A549 (cell line): ENCODE measurements around the gene DIP2C. TPM values are rescaled to one million over a fixed set of nuclear protein-coding genes. Genes with fewer than 3 reads are reported as not detected.

Source experiments
- ATAC-seq, 2 experiments: fragments of 200-7000 bp in 1 of 2; fragments of >200 bp in 1 of 2; cut with Nextera tagmentation in 1 of 2; cut with Tn5 transposase in 1 of 2; 3 replicates each; pipeline versions ENCODE4 v1.8.0 to v1.9.1; 2018 to 2020; ENCODE audit warnings: mild to moderate bottlenecking in 1 of 2, moderate library complexity in 1 of 2
- CTCF ChIA-PET: fragments of 300-600 bp; sonication (Branson Sonifier 250); formaldehyde crosslinking; extraction: SDS; loops from one replicate; lab custom pipeline; 2021; ENCODE audit warnings: antibody characterized with exemption, inconsistent platforms; lab: Yijun Ruan, JAX
- POLR2A ChIA-PET: fragments of 350-600 bp; formaldehyde crosslinking; extraction: SDS; loops from one replicate; lab custom pipeline; 2021; ENCODE audit warnings: antibody characterized with exemption, inconsistent platforms; lab: Yijun Ruan, JAX
- DNase-seq, 2 experiments: peaks; one replicate each; pipeline versions ENCODE4 v3.0.0 to v3.0.0-alpha.2; 2011 to 2016; ENCODE audit warnings: low read depth in 1 of 2, low spot score in 1 of 2
- FAIRE-seq: peaks from 2 replicates; lab custom pipeline; 2011; peaks lifted over from hg19 to GRCh38; lab: Jason Lieb, UNC
- H3K27ac ChIP-seq, 2 experiments: fragments of >200 bp; sonication (Bioruptor Twin); formaldehyde crosslinking; 3 replicates each; pipeline ENCODE4 v1.5.1; 2016 to 2017
- H3K4me1 ChIP-seq: fragments of >200 bp; sonication (Bioruptor Twin); formaldehyde crosslinking; 3 replicates; pipeline ENCODE4 v1.6.1; 2016
- H3K4me2 ChIP-seq: fragments of >200 bp; sonication (Bioruptor Twin); formaldehyde crosslinking; 3 replicates; pipeline ENCODE4 v1.6.1; 2016
- H3K4me3 ChIP-seq: fragments of >200 bp; sonication (Bioruptor Twin); formaldehyde crosslinking; 3 replicates; pipeline ENCODE4 v1.5.1; 2016
- H3K9me3 ChIP-seq: fragments of >200 bp; sonication (Bioruptor Twin); formaldehyde crosslinking; 3 replicates; pipeline ENCODE4 v1.6.1; 2016
- ATOH8 ChIP-seq: fragments of 250-450 bp; sonication (Bioruptor Pico); IDR thresholded peaks from 2 replicates; pipeline ENCODE4 v1.5.0; 2020; ENCODE audit warnings: low read depth, mild to moderate bottlenecking, moderate library complexity
- BHLHE40 ChIP-seq: IDR thresholded peaks from 2 replicates; pipeline ENCODE4 v1.6.1; 2012; ENCODE audit warnings: low read depth, low read length, inconsistent platforms
- CBX2 ChIP-seq: fragments of 200-600 bp; sonication (generic); IDR thresholded peaks from 2 replicates; pipeline ENCODE4 v1.6.1; 2016; ENCODE audit warnings: low read depth, mild to moderate bottlenecking, borderline replicate concordance
- CEBPB ChIP-seq, 2 experiments: fragments of >200 bp in 1 of 2; sonication (Bioruptor Twin) in 1 of 2; formaldehyde crosslinking in 1 of 2; IDR thresholded peaks; 2 replicates each; pipeline ENCODE4 v1.6.1; 2012 to 2016
- CHD4 ChIP-seq: fragments of 200-600 bp; sonication (generic); IDR thresholded peaks from 2 replicates; pipeline ENCODE4 v1.6.1; 2016; ENCODE audit warnings: antibody characterized with exemption, mild to moderate bottlenecking, borderline replicate concordance
- EHF ChIP-seq: fragments of 250-450 bp; sonication (Bioruptor Pico); IDR thresholded peaks from 2 replicates; pipeline ENCODE4 v1.5.0; 2020; ENCODE audit warnings: mild to moderate bottlenecking
- GATA3 ChIP-seq: IDR thresholded peaks from 2 replicates; pipeline ENCODE4 v1.6.1; 2012; ENCODE audit warnings: borderline replicate concordance
- HMGXB4 ChIP-seq: fragments of 250-450 bp; sonication (Bioruptor Pico); IDR thresholded peaks from 2 replicates; pipeline ENCODE4 v1.5.0; 2021; ENCODE audit warnings: mild to moderate bottlenecking, moderate library complexity, borderline replicate concordance
- HOXA7 ChIP-seq: fragments of 250-450 bp; sonication (Bioruptor Pico); IDR thresholded peaks from 2 replicates; pipeline ENCODE4 v1.5.0; 2020; ENCODE audit warnings: mild to moderate bottlenecking, moderate library complexity
- JUN ChIP-seq, 2 experiments: fragments of >200 bp; sonication (Bioruptor Twin); formaldehyde crosslinking; IDR thresholded peaks; 2 replicates in 1 of 2; 3 replicates in 1 of 2; pipeline ENCODE4 v1.6.1; 2016 to 2017
- JUNB ChIP-seq: fragments of >200 bp; sonication (Bioruptor Twin); formaldehyde crosslinking; IDR thresholded peaks from 2 replicates; pipeline ENCODE4 v1.6.1; 2016
- KDM1A ChIP-seq: fragments of 200-600 bp; sonication (generic); IDR thresholded peaks from 2 replicates; pipeline ENCODE4 v1.6.1; 2016; ENCODE audit warnings: low read depth, mild to moderate bottlenecking
- MAX ChIP-seq: IDR thresholded peaks from 2 replicates; pipeline ENCODE4 v1.6.1; 2012
- MYC ChIP-seq: IDR thresholded peaks from 2 replicates; pipeline ENCODE4 v1.6.1; 2012; ENCODE audit warnings: mild to moderate bottlenecking, inconsistent platforms, low read length, improper control_type of control experiment, borderline replicate concordance
- NPAS2 ChIP-seq: fragments of 250-450 bp; sonication (Bioruptor Pico); IDR thresholded peaks from 2 replicates; pipeline ENCODE4 v1.8.0; 2022; ENCODE audit warnings: mild to moderate bottlenecking, moderate library complexity, borderline replicate concordance
- PBX3 ChIP-seq: IDR thresholded peaks from 2 replicates; pipeline ENCODE4 v1.6.1; 2012
- PHF8 ChIP-seq: fragments of 200-600 bp; sonication (generic); IDR thresholded peaks from 2 replicates; pipeline ENCODE4 v1.6.1; 2016; ENCODE audit warnings: low read depth, mild to moderate bottlenecking, antibody characterized with exemption, moderate library complexity, borderline replicate concordance
- RCOR1 ChIP-seq: fragments of 150-350 bp; IDR thresholded peaks from 2 replicates; pipeline ENCODE4 v1.6.1; 2014; ENCODE audit warnings: antibody characterized with exemption, low read length, low read depth
- RFX5 ChIP-seq: fragments of 450-650 bp; IDR thresholded peaks from 2 replicates; pipeline ENCODE4 v1.7.1; 2014; ENCODE audit warnings: antibody characterized with exemption, mild to moderate bottlenecking, moderate library complexity
- SMC3 ChIP-seq: fragments of >200 bp; sonication (Bioruptor Twin); formaldehyde crosslinking; IDR thresholded peaks from 3 replicates; pipeline ENCODE4 v1.6.1; 2018; ENCODE audit warnings: inconsistent platforms
- USF2 ChIP-seq: fragments of 450-650 bp; IDR thresholded peaks from 2 replicates; pipeline ENCODE4 v1.6.1; 2014; ENCODE audit warnings: antibody characterized with exemption
- ZC3H11A ChIP-seq: fragments of 450-650 bp; IDR thresholded peaks from 2 replicates; pipeline ENCODE4 v1.6.1; 2014; ENCODE audit warnings: antibody characterized with exemption, mild to moderate bottlenecking
- ZSCAN20 ChIP-seq: fragments of 250-450 bp; sonication (Bioruptor Pico); IDR thresholded peaks from 2 replicates; pipeline ENCODE4 v1.8.0; 2022; ENCODE audit warnings: mild to moderate bottlenecking, moderate library complexity
- WGBS: methylation state at CpG from one replicate; pipeline ENCODE4 v1.1.6; 2017; ENCODE audit errors: missing lambda C conversion rate; 5-methylcytosine and 5-hydroxymethylcytosine counted together
- polyA plus RNA-seq, 4 experiments: library from polyadenylated mRNA; depleted of rRNA in 3 of 4; stranded (reverse); fragments of >200 nt; fragmentation: RNase III in 1 of 4; extraction: RNeasy Plus Mini Kit Qiagen cat#74134 plus additional on column Dnase treatment in 1 of 4; gene quantifications; 2 replicates in 3 of 4; 3 replicates in 1 of 4; pipeline ENCODE4 v1.2.3, GENCODE V29; 2011 to 2017

Gene DIP2C
- polyA plus RNA-seq, 2 of the 4 experiments (the other 2 are of a cell fraction): 3.7 to 5.0 TPM

GRCh38 chr10:576130-576465 lies 113.4 kb downstream of the DIP2C start:
- DNase-seq: no peak
- WGBS: 94% methylated on average over 10 of the region's 10 CpGs
- Histone ChIP-seq H3K27ac (no peak overlapping the region), H3K4me2 (no peak overlapping the region), H3K4me3 (no peak overlapping the region), H3K9me3 (no peaks in the 10 kb centered on the region), H3K4me1 (no peaks in the 10 kb centered on the region)
- POLR2A ChIA-PET: no interaction called here
- TF ChIP-seq JUN (IDR thresholded peaks at IDR 0.05) (no peak), CBX2 (no peak), KDM1A (no peak), CHD4 (no peak), EHF (CRISPR knock-in tag) (no peak), ZSCAN20 (no peak), ZC3H11A (no peak), JUNB (no peak), PHF8 (no peak), NPAS2 (CRISPR knock-in tag) (no peak), HMGXB4 (no peak)
- no peak for ATAC-seq
- no peak for FAIRE-seq
- CTCF ChIA-PET: no interaction called here

GRCh38 chr10:575402-576129 lies 113.9 kb downstream of the DIP2C start:
- H3K27ac ChIP-seq: no peak overlapping the region
- H3K4me2 ChIP-seq: no peak overlapping the region
- ATAC-seq: no peak
- H3K4me3 ChIP-seq: no peak overlapping the region
- WGBS: 85% methylated on average over 14 of the region's 16 CpGs
- ChIA-PET CTCF (no interaction called here), POLR2A (no interaction called here)
- no peaks in the 10 kb centered on the region for H3K4me1 ChIP-seq
- no peak for TF ChIP-seq ATOH8 (CRISPR knock-in tag)
- no peak for TF ChIP-seq MYC
- no peak for TF ChIP-seq BHLHE40
- TF ChIP-seq ZSCAN20: no peak
- no peak for TF ChIP-seq EHF (CRISPR knock-in tag)
- TF ChIP-seq CEBPB (IDR thresholded peaks at IDR 0.05): no peak
- TF ChIP-seq KDM1A: no peak
- no peak for TF ChIP-seq RFX5
- TF ChIP-seq USF2: no peak
- DNase-seq: no peak
- H3K9me3 ChIP-seq: no peaks in the 10 kb centered on the region
- FAIRE-seq: no peak

GRCh38 chr10:572696-573095 lies 116.8 kb downstream of the DIP2C start:
- ATAC-seq: no peak
- DNase-seq: no peak
- H3K9me3 ChIP-seq: no peaks in the 10 kb centered on the region
- CTCF ChIA-PET: interaction anchor here (1.7 kb wide), 1 partner anchor 217 kb away, joined by 5 read pairs; no protein-coding TSS in a partner anchor
- TF ChIP-seq SMC3 (no peak), MAX (no peak), GATA3 (no peak), ZSCAN20 (no peak), CEBPB (IDR thresholded peaks at IDR 0.05) (no peak), HOXA7 (CRISPR knock-in tag) (no peak), RCOR1 (no peak), PBX3 (no peak)
- H3K4me1 ChIP-seq: no peaks in the 10 kb centered on the region
- 86% methylated on average over 12 of the region's 12 CpGs for WGBS
- FAIRE-seq: no peak
- no peak overlapping the region for H3K27ac ChIP-seq
- no peak overlapping the region for H3K4me3 ChIP-seq
- H3K4me2 ChIP-seq: no peak overlapping the region
- POLR2A ChIA-PET: no interaction called here
